Left lung (tissue), 10 donors: ENCODE data around the gene TMC5. TPM values are rescaled to one million over a fixed set of nuclear protein-coding genes. Genes with fewer than 3 reads are reported as not detected.

ENCODE experiments used
- ATAC-seq: fragments of 200-7000 bp; cut with Tn5 transposase; one replicate; pipeline ENCODE4 v1.9.1; 2020; ENCODE audit warnings: moderate library complexity
- DNase-seq, 4 donors: peaks; one replicate each; pipeline ENCODE4 v3.0.0-alpha.2; 2013 to 2020
- H3K27ac ChIP-seq, 2 donors: fragments of 200-600 bp; sonication (generic) in 1 of 2; one replicate each; pipeline versions ENCODE4 v1.5.0 to v1.8.0; 2020 to 2021
- H3K27me3 ChIP-seq, 2 donors: fragments of 200-600 bp; sonication (generic) in 1 of 2; one replicate each; pipeline versions ENCODE4 v1.5.0 to v1.8.0; 2020 to 2021
- H3K36me3 ChIP-seq, 2 donors: fragments of 200-600 bp; sonication (generic) in 1 of 2; one replicate each; pipeline versions ENCODE4 v1.5.0 to v1.8.0; 2020 to 2021
- H3K4me1 ChIP-seq, 2 donors: fragments of 200-600 bp; one replicate each; pipeline ENCODE4 v1.8.0; 2021
- H3K4me3 ChIP-seq, 2 donors: fragments of 200-600 bp; sonication (generic) in 1 of 2; one replicate each; pipeline versions ENCODE4 v1.5.0 to v1.8.0; 2020 to 2021; ENCODE audit warnings: mild to moderate bottlenecking in 1 of 2
- H3K9me3 ChIP-seq, 2 donors: fragments of 200-600 bp; sonication (generic) in 1 of 2; one replicate each; pipeline versions ENCODE4 v1.5.0 to v1.8.0; 2020 to 2021
- intact Hi-C, 2 donors: fragments of 100-400 bp; cut with DNase I; formaldehyde crosslinking; loops; one replicate each; pipeline versions ENCODE4 v1.11.2 to v1.14.2; 2022
- polyA plus RNA-seq, 6 donors: library from polyadenylated mRNA; unstranded; fragments of 120-200 nt; gene quantifications; one replicate each; pipeline ENCODE4 v1.2.1, GENCODE V29; 2013; ENCODE audit not compliant: insufficient read length in 6 of 6
- total RNA-seq, 2 donors: library from RNA; stranded (reverse); fragmentation: NEBNext Ultra II Directional; extraction: Animal tissue kit (Norgen Biotek cat#: 25700); gene quantifications; one replicate each; pipeline ENCODE4 v1.2.1, GENCODE V29; 2021
- TF ChIP-seq, protein P1 (sequence below), 2 donors: fragments of 200-600 bp; sonication (generic) in 1 of 2; IDR thresholded peaks; one replicate each; pipeline versions ENCODE4 v1.5.0 to v1.8.0; 2021; ENCODE audit warnings: antibody characterized with exemption in 2 of 2
- donor health status: DM: no; HTN: yes; CAD: no.
- donor health status: DM: no; HTN: no; CAD: no.

Gene TMC5
- total and polyA plus RNA-seq, 8 donors: 4.1 to 105 (median 8.4) TPM

DNA sequence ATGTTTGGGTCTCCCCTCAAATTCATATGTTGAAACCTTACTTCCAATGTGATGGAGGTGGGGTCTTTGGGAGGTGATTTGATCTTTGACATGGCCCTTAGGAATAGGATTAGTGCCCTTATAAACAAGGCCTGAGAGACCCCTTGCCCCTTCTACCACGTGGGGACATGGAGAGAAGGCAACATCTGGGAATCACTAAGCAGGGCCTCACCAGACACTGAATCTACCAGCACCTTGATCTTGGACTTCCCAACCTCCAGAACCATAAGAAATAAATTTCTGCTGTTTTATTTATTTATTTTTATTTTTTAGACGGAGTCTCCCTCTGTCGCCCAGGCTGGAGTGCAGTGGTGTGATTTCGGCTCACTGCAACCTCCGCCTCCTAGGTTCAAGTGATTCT, 64.1 kb downstream of the TMC5 start:
- Histone ChIP-seq H3K27ac (no peak overlapping the region), H3K36me3 (peaks cover 0 to 34% of the 10 kb centered on the region in 2 donors), H3K4me1 (no peaks in the 10 kb centered on the region), H3K9me3 (no peaks in the 10 kb centered on the region), H3K27me3 (no peaks in the 10 kb centered on the region), H3K4me3 (no peak overlapping the region)
- ATAC-seq (no peak), DNase-seq (no peak)
- intact Hi-C loops: no loop called here
- TF ChIP-seq, protein P1, sequence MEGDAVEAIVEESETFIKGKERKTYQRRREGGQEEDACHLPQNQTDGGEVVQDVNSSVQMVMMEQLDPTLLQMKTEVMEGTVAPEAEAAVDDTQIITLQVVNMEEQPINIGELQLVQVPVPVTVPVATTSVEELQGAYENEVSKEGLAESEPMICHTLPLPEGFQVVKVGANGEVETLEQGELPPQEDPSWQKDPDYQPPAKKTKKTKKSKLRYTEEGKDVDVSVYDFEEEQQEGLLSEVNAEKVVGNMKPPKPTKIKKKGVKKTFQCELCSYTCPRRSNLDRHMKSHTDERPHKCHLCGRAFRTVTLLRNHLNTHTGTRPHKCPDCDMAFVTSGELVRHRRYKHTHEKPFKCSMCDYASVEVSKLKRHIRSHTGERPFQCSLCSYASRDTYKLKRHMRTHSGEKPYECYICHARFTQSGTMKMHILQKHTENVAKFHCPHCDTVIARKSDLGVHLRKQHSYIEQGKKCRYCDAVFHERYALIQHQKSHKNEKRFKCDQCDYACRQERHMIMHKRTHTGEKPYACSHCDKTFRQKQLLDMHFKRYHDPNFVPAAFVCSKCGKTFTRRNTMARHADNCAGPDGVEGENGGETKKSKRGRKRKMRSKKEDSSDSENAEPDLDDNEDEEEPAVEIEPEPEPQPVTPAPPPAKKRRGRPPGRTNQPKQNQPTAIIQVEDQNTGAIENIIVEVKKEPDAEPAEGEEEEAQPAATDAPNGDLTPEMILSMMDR (IDR thresholded peaks at IDR 0.05): no peak

DNA sequence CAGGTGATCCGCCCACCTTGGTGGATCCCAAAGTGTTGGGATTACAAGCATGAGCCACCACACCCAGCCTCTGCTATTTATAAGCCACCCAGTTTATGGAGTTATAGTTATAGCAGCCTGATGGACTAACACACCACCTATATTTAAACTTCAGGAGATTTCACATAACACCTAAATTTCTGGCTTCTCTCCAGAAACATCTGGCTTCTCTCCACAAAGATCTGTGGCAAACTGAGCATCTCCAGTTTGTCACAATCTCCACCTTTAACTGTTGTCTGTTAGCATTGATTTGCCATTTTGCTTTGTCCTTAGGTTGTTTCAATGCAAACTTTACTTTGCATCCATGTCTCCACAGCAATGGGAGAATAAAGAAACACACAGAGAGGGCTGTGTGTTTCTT, 64.6 kb downstream of the TMC5 start:
- TF ChIP-seq, protein P1 (IDR thresholded peaks at IDR 0.05): no peak
- intact Hi-C loops: no loop called here
- ATAC-seq: no peak

DNA sequence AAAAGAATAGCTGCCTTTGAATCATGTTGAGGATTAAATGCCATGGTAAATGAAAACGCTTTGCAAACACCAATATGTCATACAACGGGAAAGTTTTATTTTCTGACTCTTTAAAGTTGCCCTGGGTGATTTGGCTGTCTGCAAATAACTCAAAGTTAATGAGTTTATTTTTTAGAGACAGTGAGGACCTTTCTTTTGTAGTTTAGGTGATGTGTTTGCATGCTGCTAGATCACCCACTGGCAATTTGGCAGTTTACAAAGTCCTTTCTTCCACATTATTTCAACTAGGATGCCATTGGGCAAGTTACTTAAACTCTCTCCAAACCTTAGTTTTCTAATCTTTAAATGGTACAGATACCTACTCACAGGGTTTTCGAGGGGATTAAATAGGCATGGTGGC, 66.4 kb downstream of the TMC5 start:
- Histone ChIP-seq H3K9me3 (no peaks in the 10 kb centered on the region), H3K4me1 (no peaks in the 10 kb centered on the region), H3K27ac (no peak overlapping the region), H3K4me3 (no peak overlapping the region), H3K36me3 (peaks cover 0 to 17% of the 10 kb centered on the region in 2 donors), H3K27me3 (no peaks in the 10 kb centered on the region)
- DNase-seq (no peak), ATAC-seq (no peak)
- TF ChIP-seq, protein P1 (IDR thresholded peaks at IDR 0.05): no peak
- intact Hi-C loops: no loop called here

More for the DNA sequence above, 64.6 kb downstream of the TMC5 start:
- Histone ChIP-seq H3K9me3 (no peaks in the 10 kb centered on the region), H3K4me1 (no peaks in the 10 kb centered on the region), H3K27ac (no peak overlapping the region), H3K4me3 (no peak overlapping the region), H3K27me3 (no peaks in the 10 kb centered on the region), H3K36me3 (peaks cover 0 to 29% of the 10 kb centered on the region in 2 donors)
- no peak for DNase-seq

DNA sequence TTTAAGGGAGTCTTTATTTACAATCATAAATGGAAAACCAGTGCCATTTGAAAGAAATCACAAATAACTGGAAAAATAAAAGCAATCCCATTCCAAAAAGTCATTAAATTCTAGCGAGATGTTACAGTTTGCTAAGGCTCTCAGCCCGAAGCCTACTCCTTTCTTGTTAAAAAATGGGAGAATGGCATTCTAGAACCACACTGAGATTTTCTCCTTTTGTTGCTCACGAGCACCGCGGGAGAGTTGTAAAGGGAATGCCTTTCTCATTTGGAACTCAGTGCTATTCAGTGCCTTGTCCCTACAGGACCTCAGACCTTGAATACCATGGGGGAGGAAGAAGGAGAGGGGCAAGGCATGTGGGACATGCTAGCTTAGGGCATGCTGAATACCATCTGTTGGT, 67.9 kb downstream of the TMC5 start:
- intact Hi-C loops: no loop called here
- no peak overlapping the region for H3K4me3 ChIP-seq
- DNase-seq: no peak

DNA sequence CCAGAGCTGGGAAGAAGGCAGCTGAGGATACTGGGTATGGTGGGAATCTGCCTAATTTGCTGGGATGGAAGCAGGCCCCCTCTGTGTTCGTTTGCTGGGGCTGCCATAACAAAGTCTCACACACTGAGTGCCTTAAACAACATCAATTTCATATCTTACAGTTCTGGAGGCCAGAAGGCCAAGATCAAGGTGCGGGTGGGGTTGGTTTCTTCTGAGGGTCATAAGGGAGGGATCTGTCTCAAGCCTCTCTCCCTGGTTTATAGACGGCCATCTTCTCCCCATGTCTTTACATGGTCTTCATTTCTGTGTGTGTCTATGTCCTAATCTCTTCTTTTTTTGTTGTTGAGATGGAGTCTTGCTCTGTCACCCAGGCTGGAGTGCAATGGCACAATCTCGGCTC, 68.4 kb downstream of the TMC5 start:
- intact Hi-C loops: no loop called here
- no peaks in the 10 kb centered on the region for H3K27me3 ChIP-seq
- H3K4me3 ChIP-seq: no peak overlapping the region
- ATAC-seq (no peak), DNase-seq (no peak)
- TF ChIP-seq, protein P1 (IDR thresholded peaks at IDR 0.05): no peak
- H3K36me3 ChIP-seq: peaks cover 0 to 23% of the 10 kb centered on the region in 2 donors
- H3K9me3 ChIP-seq: no peaks in the 10 kb centered on the region
- H3K27ac ChIP-seq: no peak overlapping the region
- H3K4me1 ChIP-seq: no peaks in the 10 kb centered on the region

More for the DNA sequence above, 67.9 kb downstream of the TMC5 start:
- Histone ChIP-seq H3K36me3 (peaks cover 0 to 23% of the 10 kb centered on the region in 2 donors), H3K4me1 (no peaks in the 10 kb centered on the region), H3K9me3 (no peaks in the 10 kb centered on the region), H3K27ac (no peak overlapping the region), H3K27me3 (no peaks in the 10 kb centered on the region)
- TF ChIP-seq, protein P1 (IDR thresholded peaks at IDR 0.05): no peak
- ATAC-seq: no peak
